Esophagus muscularis mucosa (tissue), 4 donors: ENCODE data around the gene UBE2G2. TPM values are rescaled to one million over a fixed set of nuclear protein-coding genes. Genes with fewer than 3 reads are reported as not detected.

Source experiments
- DNase-seq: peaks from one replicate; pipeline ENCODE4 v3.0.0-alpha.2; 2017; ENCODE audit errors: extremely low spot score
- H3K27ac ChIP-seq, 4 donors: fragments of 200-600 bp; sonication (generic); replicated peaks in 1 of 4; 1 replicate in 3 of 4; 2 replicates in 1 of 4; pipeline ENCODE4 v1.5.1; 2016 to 2019; ENCODE audit warnings: mild to moderate bottlenecking in 1 of 4
- H3K27me3 ChIP-seq, 4 donors: fragments of 200-600 bp; sonication (generic); one replicate each; pipeline versions ENCODE4 v1.5.1 to v1.6.0; 2016 to 2019
- H3K36me3 ChIP-seq, 4 donors: fragments of 200-600 bp; sonication (generic); one replicate each; pipeline ENCODE4 v1.5.1; 2016 to 2019
- H3K4me1 ChIP-seq, 4 donors: fragments of 200-600 bp; sonication (generic); one replicate each; pipeline ENCODE4 v1.5.1; 2016 to 2019
- H3K4me3 ChIP-seq, 4 donors: fragments of 200-600 bp; sonication (generic); 1 replicate in 2 of 4; 2 replicates in 2 of 4; pipeline ENCODE4 v1.5.1; 2016 to 2019; ENCODE audit warnings: mild to moderate bottlenecking in 4 of 4, moderate library complexity in 1 of 4
- H3K9me3 ChIP-seq, 4 donors: fragments of 200-600 bp; sonication (generic); 1 replicate in 3 of 4; 2 replicates in 1 of 4; pipeline ENCODE4 v1.5.1; 2016 to 2019
- EP300 ChIP-seq: sonication (generic); formaldehyde crosslinking; IDR thresholded peaks from one replicate; pipeline ENCODE4 v1.6.1; 2017; ENCODE audit warnings: antibody characterized with exemption
- POLR2A ChIP-seq: fragments of 450-650 bp; IDR thresholded peaks from one replicate; pipeline ENCODE4 v1.6.1; 2017; ENCODE audit warnings: antibody characterized with exemption, moderate library complexity, mild to moderate bottlenecking, low read depth
- POLR2AphosphoS5 ChIP-seq, 2 donors: sonication (generic); formaldehyde crosslinking; IDR thresholded peaks; one replicate each; pipeline ENCODE4 v1.6.1; 2017; ENCODE audit warnings: antibody characterized with exemption in 2 of 2
- WGBS: methylation state at CpG from one replicate; pipeline ENCODE4 v1.1.5; 2018; 5-methylcytosine and 5-hydroxymethylcytosine counted together
- intact Hi-C: fragments of 100-400 bp; cut with DNase I; formaldehyde crosslinking; loops from one replicate; pipeline ENCODE4 v1.15.1; 2023
- total RNA-seq, 4 donors: library from RNA; depleted of rRNA; stranded (reverse); fragments of >200 nt; gene quantifications; one replicate each; pipeline versions ENCODE4 v1.1.0 to v1.2.1, GENCODE V29; 2016
- TF ChIP-seq, protein P1 (sequence below), 3 experiments: fragments of 200-600 bp in 2 of 3; fragments of 450-650 bp in 1 of 3; sonication (generic) in 2 of 3; IDR thresholded peaks; one replicate each; pipeline ENCODE4 v1.5.1; 2017 to 2019; ENCODE audit warnings: antibody characterized with exemption in 3 of 3, mild to moderate bottlenecking in 2 of 3, moderate library complexity in 1 of 3

The UBE2G2 gene
- total RNA-seq, 4 donors from 2014 or later, result 74.4 to 174 (median 81.7) TPM

DNA sequence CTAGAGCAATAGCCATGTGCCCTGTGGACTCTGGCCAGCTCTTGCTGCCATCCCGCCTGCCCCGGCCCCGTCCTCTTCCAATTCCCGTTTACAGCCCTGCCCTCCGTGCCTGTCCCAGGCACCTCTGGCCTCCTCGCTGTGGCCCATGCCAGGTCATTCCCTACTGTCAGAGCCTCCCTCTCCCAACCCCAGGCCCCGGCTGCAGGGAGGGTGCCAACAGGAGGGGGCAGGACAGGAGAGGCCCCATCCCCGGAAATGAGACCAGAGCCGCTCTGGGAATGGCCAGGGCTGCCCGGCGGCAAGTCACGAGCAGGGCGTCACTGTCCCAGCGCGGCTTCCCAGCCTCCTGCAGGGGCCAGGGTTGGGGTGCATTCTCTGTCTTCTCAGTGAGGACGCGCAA lies 66.8 kb downstream of the UBE2G2 start:
- no peak for DNase-seq
- no peaks in the 10 kb centered on the region for H3K4me1 ChIP-seq
- peaks cover 0 to 33% (median 0%) of the 10 kb centered on the region in 4 donors for H3K27me3 ChIP-seq
- no peaks in the 10 kb centered on the region for H3K36me3 ChIP-seq
- 96% methylated on average over 17 of the region's 17 CpGs for WGBS
- TF ChIP-seq, protein P1, sequence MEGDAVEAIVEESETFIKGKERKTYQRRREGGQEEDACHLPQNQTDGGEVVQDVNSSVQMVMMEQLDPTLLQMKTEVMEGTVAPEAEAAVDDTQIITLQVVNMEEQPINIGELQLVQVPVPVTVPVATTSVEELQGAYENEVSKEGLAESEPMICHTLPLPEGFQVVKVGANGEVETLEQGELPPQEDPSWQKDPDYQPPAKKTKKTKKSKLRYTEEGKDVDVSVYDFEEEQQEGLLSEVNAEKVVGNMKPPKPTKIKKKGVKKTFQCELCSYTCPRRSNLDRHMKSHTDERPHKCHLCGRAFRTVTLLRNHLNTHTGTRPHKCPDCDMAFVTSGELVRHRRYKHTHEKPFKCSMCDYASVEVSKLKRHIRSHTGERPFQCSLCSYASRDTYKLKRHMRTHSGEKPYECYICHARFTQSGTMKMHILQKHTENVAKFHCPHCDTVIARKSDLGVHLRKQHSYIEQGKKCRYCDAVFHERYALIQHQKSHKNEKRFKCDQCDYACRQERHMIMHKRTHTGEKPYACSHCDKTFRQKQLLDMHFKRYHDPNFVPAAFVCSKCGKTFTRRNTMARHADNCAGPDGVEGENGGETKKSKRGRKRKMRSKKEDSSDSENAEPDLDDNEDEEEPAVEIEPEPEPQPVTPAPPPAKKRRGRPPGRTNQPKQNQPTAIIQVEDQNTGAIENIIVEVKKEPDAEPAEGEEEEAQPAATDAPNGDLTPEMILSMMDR (IDR thresholded peaks at IDR 0.05), result no peak
- TF ChIP-seq EP300, result no peak
- no peak for TF ChIP-seq POLR2A
- no peak for TF ChIP-seq POLR2AphosphoS5 (IDR thresholded peaks at IDR 0.05)
- no peak overlapping the region for H3K4me3 ChIP-seq
- H3K27ac ChIP-seq, result no peak overlapping the region
- H3K9me3 ChIP-seq, result peaks cover 0 to 43% (median 28%) of the 10 kb centered on the region in 4 donors
- intact Hi-C loops, result no loop called here

DNA sequence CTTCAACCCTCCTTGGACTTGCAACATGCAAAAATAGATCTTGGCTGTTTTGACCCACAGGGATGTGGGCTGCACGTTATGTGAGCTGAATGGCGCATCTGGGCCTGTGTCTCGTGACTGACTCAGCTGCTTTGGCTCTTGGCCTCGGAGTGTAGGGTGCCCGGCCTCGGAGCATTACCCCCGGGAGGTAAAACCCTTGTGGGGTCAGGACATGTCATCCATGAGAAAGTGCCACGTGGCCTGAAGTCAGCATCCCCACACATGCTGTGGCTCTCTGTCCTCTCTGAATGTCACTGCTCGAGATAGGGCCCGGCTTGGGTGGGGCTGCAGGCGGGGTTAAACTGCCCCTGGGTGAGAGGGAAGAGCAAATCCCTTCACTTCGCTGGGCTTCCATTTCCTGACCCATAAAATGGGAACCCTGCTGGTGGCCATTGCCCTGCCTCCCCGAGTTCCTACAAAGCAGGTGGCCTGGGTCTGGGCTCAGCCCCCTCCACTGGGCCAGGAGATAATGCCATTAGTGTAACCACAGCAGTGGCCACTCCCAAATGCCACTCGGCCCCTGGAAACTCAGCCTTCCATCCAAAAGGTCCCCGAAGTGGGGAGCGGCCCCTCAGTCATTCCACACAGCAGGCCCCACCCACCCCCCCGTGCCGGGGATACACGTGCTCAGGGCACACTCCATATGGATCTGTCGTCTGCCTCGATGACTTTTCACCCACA lies 67.4 kb downstream of the UBE2G2 start:
- TF ChIP-seq, protein P1 (IDR thresholded peaks at IDR 0.05), result no peak
- TF ChIP-seq POLR2A, result no peak
- TF ChIP-seq POLR2AphosphoS5 (IDR thresholded peaks at IDR 0.05), result no peak
- no peak for TF ChIP-seq EP300
- WGBS, result 85% methylated on average over 17 of the region's 21 CpGs
- DNase-seq, result no peak
- peaks cover 0 to 38% (median 26%) of the 10 kb centered on the region in 4 donors for H3K9me3 ChIP-seq
- peaks cover 0 to 40% (median 0%) of the 10 kb centered on the region in 4 donors for H3K27me3 ChIP-seq
- H3K4me1 ChIP-seq, result no peaks in the 10 kb centered on the region
- no peak overlapping the region for H3K27ac ChIP-seq
- no peaks in the 10 kb centered on the region for H3K36me3 ChIP-seq
- intact Hi-C loops, result no loop called here
- H3K4me3 ChIP-seq, result no peak overlapping the region

DNA sequence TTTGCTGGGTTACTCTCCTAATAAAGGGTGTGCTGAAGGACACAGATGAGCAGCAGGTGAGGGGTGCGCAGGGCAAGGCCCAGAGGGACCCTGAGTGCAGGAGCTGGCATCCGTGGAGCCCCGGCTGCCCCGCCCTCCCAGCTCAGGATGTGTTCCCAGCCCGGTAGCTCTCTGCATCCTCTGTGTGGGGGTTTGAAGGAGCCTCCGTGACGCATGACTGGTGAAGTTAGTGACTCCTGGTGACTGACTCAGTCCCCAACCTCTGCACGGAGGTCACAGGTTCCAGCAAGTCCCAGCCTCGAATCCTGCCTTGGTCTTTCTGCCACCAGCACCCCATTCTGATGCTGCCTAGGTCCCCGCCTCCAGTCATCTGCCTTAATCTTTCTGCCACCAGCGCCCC lies 68.7 kb downstream of the UBE2G2 start:
- Histone ChIP-seq H3K36me3 (no peaks in the 10 kb centered on the region), H3K4me1 (no peaks in the 10 kb centered on the region), H3K27ac (no peak overlapping the region), H3K9me3 (peaks cover 0 to 25% (median 15%) of the 10 kb centered on the region in 4 donors), H3K27me3 (peaks cover 0 to 43% (median 0%) of the 10 kb centered on the region in 4 donors), H3K4me3 (no peak overlapping the region)
- TF ChIP-seq, protein P1 (IDR thresholded peaks at IDR 0.05), result no peak
- TF ChIP-seq POLR2A (no peak), EP300 (no peak), POLR2AphosphoS5 (IDR thresholded peaks at IDR 0.05) (no peak)
- intact Hi-C loops, result no loop called here
- DNase-seq, result no peak
- 96% methylated on average over 7 of the region's 11 CpGs for WGBS

DNA sequence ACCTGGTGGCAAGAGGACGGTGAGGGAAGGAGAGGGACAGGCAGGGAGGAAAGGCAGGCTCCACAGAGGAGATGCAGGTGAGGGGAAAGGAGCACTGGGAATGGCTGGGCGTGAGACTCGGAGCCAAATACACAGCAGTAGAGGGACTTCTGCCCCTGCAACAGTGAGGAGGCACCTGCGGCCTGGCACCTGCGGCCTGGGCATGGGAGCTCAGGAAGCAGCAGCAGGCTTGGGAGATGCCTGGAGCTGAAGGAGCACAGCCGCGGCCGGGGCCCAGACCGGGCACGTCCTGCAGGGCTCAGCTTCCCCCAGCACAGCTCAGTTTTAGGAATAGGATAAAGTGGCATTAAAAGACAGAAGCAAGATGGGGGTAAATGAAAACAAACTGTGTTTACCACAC lies 69.4 kb downstream of the UBE2G2 start:
- WGBS, result 91% methylated on average over 10 of the region's 10 CpGs
- H3K4me3 ChIP-seq, result no peak overlapping the region
- H3K4me1 ChIP-seq, result no peaks in the 10 kb centered on the region
- no peaks in the 10 kb centered on the region for H3K36me3 ChIP-seq
- H3K27ac ChIP-seq, result no peak overlapping the region
- intact Hi-C loops, result no loop called here
- H3K9me3 ChIP-seq, result peaks cover 0 to 18% (median 8%) of the 10 kb centered on the region in 4 donors
- TF ChIP-seq, protein P1 (IDR thresholded peaks at IDR 0.05), result no peak
- no peak for TF ChIP-seq POLR2AphosphoS5 (IDR thresholded peaks at IDR 0.05)
- no peak for TF ChIP-seq POLR2A
- no peak for TF ChIP-seq EP300
- DNase-seq, result no peak
- peaks cover 0 to 50% (median 0%) of the 10 kb centered on the region in 4 donors for H3K27me3 ChIP-seq
